Kidney (tissue), 14 donors: Measurements from ENCODE around the gene FRAS1. TPM values are rescaled to one million over a fixed set of nuclear protein-coding genes. Genes with fewer than 3 reads are reported as not detected.

Experiments used
- DNase-seq, 5 donors: peaks; one replicate each; pipeline ENCODE4 v3.0.0-alpha.2; 2013 to 2020
- FAIRE-seq: peaks from 2 replicates; lab custom pipeline; 2012; peaks lifted over from hg19 to GRCh38; lab: Jason Lieb, UNC
- H3K27ac ChIP-seq, 2 donors: one replicate each; pipeline ENCODE4 v1.7.0; 2013; ENCODE audit warnings: low read depth in 2 of 2, low read length in 2 of 2, inconsistent platforms in 1 of 2
- H3K27me3 ChIP-seq: one replicate; pipeline ENCODE4 v1.7.1; 2013; ENCODE audit warnings: low read length, inconsistent platforms; ENCODE audit not compliant: control insufficient read depth, insufficient read depth
- H3K36me3 ChIP-seq, 3 donors: one replicate each; pipeline versions ENCODE4 v1.7.0 to v1.7.1; 2013; ENCODE audit warnings: low read length in 3 of 3, control low read depth in 1 of 3, inconsistent platforms in 1 of 3; ENCODE audit not compliant: insufficient read depth in 3 of 3, control insufficient read depth in 2 of 3
- H3K4me1 ChIP-seq, 3 donors: one replicate each; pipeline versions ENCODE4 v1.7.0 to v1.7.1; 2013; ENCODE audit warnings: low read length in 3 of 3, inconsistent platforms in 1 of 3, low read depth in 1 of 3; ENCODE audit not compliant: control insufficient read depth in 2 of 3, insufficient read depth in 2 of 3
- H3K4me3 ChIP-seq, 3 donors: one replicate each; pipeline versions ENCODE4 v1.7.0 to v1.8.1; 2013; ENCODE audit warnings: low read length in 3 of 3, control low read depth in 1 of 3, inconsistent platforms in 1 of 3
- H3K9ac ChIP-seq, 3 donors: one replicate each; pipeline versions ENCODE4 v1.7.0 to v1.7.1; 2013; ENCODE audit warnings: low read length in 3 of 3, control low read depth in 1 of 3, inconsistent platforms in 1 of 3
- H3K9me3 ChIP-seq, 3 donors: one replicate each; pipeline versions ENCODE4 v1.7.0 to v1.7.1; 2013; ENCODE audit warnings: low read length in 3 of 3, control low read depth in 1 of 3, inconsistent platforms in 1 of 3; ENCODE audit not compliant: control insufficient read depth in 2 of 3, insufficient read depth in 1 of 3
- CTCF ChIP-seq: IDR thresholded peaks from 3 replicates; pipeline ENCODE4 v1.5.1; 2012; ENCODE audit warnings: mild to moderate bottlenecking, moderate library complexity, borderline replicate concordance; ENCODE audit not compliant: insufficient read depth; ENCODE audit errors: extremely low read depth
- intact Hi-C: fragments of 100-400 bp; cut with DNase I; formaldehyde crosslinking; loops from one replicate; pipeline ENCODE4 v1.11.1; 2022
- polyA plus RNA-seq: library from polyadenylated mRNA; stranded (reverse); fragments of 350-450 nt; fragmentation: Illumina TruSeq; extraction: RNeasy Lipid Tissue Mini Kit (QIAGEN cat#74804); gene quantifications from one replicate; pipeline ENCODE4 v1.2.3, GENCODE V29; 2014; ENCODE audit warnings: low read depth, low replicate concordance; ENCODE audit not compliant: insufficient read depth
- total RNA-seq: library from RNA; stranded (reverse); fragmentation: NEBNext Ultra II Directional; extraction: Animal tissue kit (Norgen Biotek cat#: 25700); gene quantifications from one replicate; pipeline ENCODE4 v1.2.1, GENCODE V29; 2021
- donor health status: control.
- donor health status: control.
- donor health status: control.
- donor health status: control.
- donor health status: control.
- donor health status: DM: yes; HTN: yes; CAD: no.
- donor health status: Normal renal cell carcinoma (clear cell type).

FRAS1 gene
- total and polyA plus RNA-seq, 2 donors from 2014 or later = 6.5 to 31.5 TPM

- Histone ChIP-seq H3K9ac (no peak overlapping the region), H3K4me3 (no peak overlapping the region), H3K4me1 (peaks cover 15 to 48% (median 41%) of the 10 kb centered on the region in 3 donors), H3K9me3 (no peaks in the 10 kb centered on the region), H3K36me3 (no peaks in the 10 kb centered on the region), H3K27ac (peak overlapping the region; percentile 83 to 88), H3K27me3 (no peaks in the 10 kb centered on the region)
- no peak for FAIRE-seq
- no peak for TF ChIP-seq CTCF
- intact Hi-C loops = no loop called here
- no peak for DNase-seq
Measured at GRCh38 chr4:78292856-78293255, 235.7 kb downstream of the FRAS1 start.

GRCh38 chr4:78293348-78293747 is 236.2 kb downstream of the FRAS1 start:
- TF ChIP-seq CTCF = no peak
- Histone ChIP-seq H3K27ac (peak overlapping the region; percentile 61 to 71), H3K4me1 (peaks cover 15 to 48% (median 39%) of the 10 kb centered on the region in 3 donors), H3K27me3 (no peaks in the 10 kb centered on the region), H3K9me3 (no peaks in the 10 kb centered on the region), H3K4me3 (no peak overlapping the region), H3K36me3 (no peaks in the 10 kb centered on the region), H3K9ac (no peak overlapping the region)
- FAIRE-seq (no peak), DNase-seq (no peak)
- intact Hi-C loops = no loop called here

- Histone ChIP-seq H3K4me3 (peak overlapping the region in 1 of 3 donors; percentile 2), H3K9ac (no peak overlapping the region), H3K4me1 (peaks cover 15 to 48% (median 39%) of the 10 kb centered on the region in 3 donors), H3K27me3 (no peaks in the 10 kb centered on the region), H3K27ac (peak overlapping the region; percentile 61 to 71), H3K9me3 (no peaks in the 10 kb centered on the region), H3K36me3 (no peaks in the 10 kb centered on the region)
- TF ChIP-seq CTCF = no peak
- FAIRE-seq (no peak), DNase-seq (peak in 1 of 5 donors; percentile 36)
- intact Hi-C loops = no loop called here
Measured at GRCh38 chr4:78293821-78294301, 236.7 kb downstream of the FRAS1 start.

- Histone ChIP-seq H3K9ac (no peak overlapping the region), H3K27ac (no peak overlapping the region), H3K4me1 (peaks cover 13 to 51% (median 31%) of the 10 kb centered on the region in 3 donors), H3K9me3 (no peaks in the 10 kb centered on the region), H3K4me3 (no peak overlapping the region), H3K27me3 (no peaks in the 10 kb centered on the region), H3K36me3 (no peaks in the 10 kb centered on the region)
- DNase-seq = no peak
- intact Hi-C loops = no loop called here
- no peak for FAIRE-seq
- no peak for TF ChIP-seq CTCF
Measured at GRCh38 chr4:78296261-78296660, 239.1 kb downstream of the FRAS1 start.
